ENCODE measurements around the gene GRP. TPM values are rescaled to one million over a fixed set of nuclear protein-coding genes. Genes with fewer than 3 reads are reported as not detected.

GRP gene
- polyA plus RNA-seq (2012; ENCODE audit: insufficient read length, low read depth): not detected

- TF ChIP-seq REST (IDR thresholded peaks at IDR 0.05; ENCODE audit: insufficient read depth in 1 of 2, low read depth in 2 of 2, low read length in 2 of 2) (no peak), FOXP2 (optimal IDR thresholded peaks at IDR 0.05; ENCODE audit: borderline replicate concordance, extremely low read depth, extremely low read length, insufficient read depth) (no peak), TAF1 (IDR thresholded peaks at IDR 0.05; ENCODE audit: borderline replicate concordance, insufficient read depth, low read length) (no peak), POLR2AphosphoS5 (IDR thresholded peaks at IDR 0.05; ENCODE audit: low read depth, low read length) (no peak), SIN3A (IDR thresholded peaks at IDR 0.05; ENCODE audit: borderline replicate concordance, insufficient read depth, low read length) (no peak)
Observed at GRCh38 chr18:59219672-59220163, at the start of gene GRP. TSS of gene GRP (plus strand) at chr18:59220158. CDS start at chr18:59220266, 108 bp downstream.

- TF ChIP-seq REST (IDR thresholded peaks at IDR 0.05; ENCODE audit: insufficient read depth in 1 of 2, low read depth in 2 of 2, low read length in 2 of 2): no peak
- no peak for TF ChIP-seq FOXP2 (optimal IDR thresholded peaks at IDR 0.05; ENCODE audit: borderline replicate concordance, extremely low read depth, extremely low read length, insufficient read depth)
- TF ChIP-seq POLR2AphosphoS5 (IDR thresholded peaks at IDR 0.05; ENCODE audit: low read depth, low read length): no peak
Observed at GRCh38 chr18:59172664-59173249, 47.2 kb upstream of the GRP start.

- TF ChIP-seq REST (IDR thresholded peaks at IDR 0.05; ENCODE audit: insufficient read depth in 1 of 2, low read depth in 2 of 2, low read length in 2 of 2) (no peak), TAF1 (IDR thresholded peaks at IDR 0.05; ENCODE audit: borderline replicate concordance, insufficient read depth, low read length) (no peak), FOXP2 (optimal IDR thresholded peaks at IDR 0.05; ENCODE audit: borderline replicate concordance, extremely low read depth, extremely low read length, insufficient read depth) (no peak), POLR2AphosphoS5 (IDR thresholded peaks at IDR 0.05; ENCODE audit: low read depth, low read length) (no peak), SIN3A (IDR thresholded peaks at IDR 0.05; ENCODE audit: borderline replicate concordance, insufficient read depth, low read length) (no peak)
Observed at GRCh38 chr18:59177485-59177884, 42.5 kb upstream of the GRP start.

GRCh38 chr18:59180150-59180845, 39.7 kb upstream of the GRP start:
- TF ChIP-seq FOXP2 (optimal IDR thresholded peaks at IDR 0.05; ENCODE audit: borderline replicate concordance, extremely low read depth, extremely low read length, insufficient read depth) (no peak), REST (IDR thresholded peaks at IDR 0.05; ENCODE audit: insufficient read depth in 1 of 2, low read depth in 2 of 2, low read length in 2 of 2) (no peak), TAF1 (IDR thresholded peaks at IDR 0.05; ENCODE audit: borderline replicate concordance, insufficient read depth, low read length) (no peak), SIN3A (IDR thresholded peaks at IDR 0.05; ENCODE audit: borderline replicate concordance, insufficient read depth, low read length) (no peak), POLR2AphosphoS5 (IDR thresholded peaks at IDR 0.05; ENCODE audit: low read depth, low read length) (no peak)

Data from PFSK-1 (cell line).